Ammon's horn (tissue), 1 donor: ENCODE results near the gene TMEM50A.
"Not testable (repeated sequence)": the region's sequence is repeated elsewhere in the genome, so short reads cannot be mapped to it uniquely, and the experiment has no call there.

ENCODE experiments used
- DNase-seq: peaks from one replicate; pipeline ENCODE4 v3.0.0-alpha.2; 2016; ENCODE audit warnings: low spot score

The TMEM50A gene

GRCh38 chr1:25387096-25387495 is 49.0 kb downstream of the TMEM50A start:
- DNase-seq: not testable (repeated sequence)

- DNase-seq: not testable (repeated sequence)
Observed at GRCh38 chr1:25388691-25389090, 50.6 kb downstream of the TMEM50A start.

- not testable (repeated sequence) for DNase-seq
Observed at GRCh38 chr1:25389721-25390120, 51.6 kb downstream of the TMEM50A start.

- DNase-seq: no peak
Observed at GRCh38 chr1:25392841-25393240, 54.7 kb downstream of the TMEM50A start.

GRCh38 chr1:25397549-25397948 is 59.4 kb downstream of the TMEM50A start:
- not testable (repeated sequence) for DNase-seq

- DNase-seq: not testable (repeated sequence)
Observed at GRCh38 chr1:25398079-25398478, 59.9 kb downstream of the TMEM50A start.

- not testable (repeated sequence) for DNase-seq
Observed at GRCh38 chr1:25402947-25403803, 65.0 kb downstream of the TMEM50A start.

- DNase-seq: not testable (repeated sequence)
Observed at GRCh38 chr1:25405731-25406305, 67.7 kb downstream of the TMEM50A start.

- not testable (repeated sequence) for DNase-seq
Observed at GRCh38 chr1:25409641-25410427, 71.7 kb downstream of the TMEM50A start.
